MM.1S (cell line): ENCODE measurements around the gene DENND2D.

Experiments used
- DNase-seq: peaks from one replicate; pipeline ENCODE4 v3.0.0-alpha.2; 2015
- H2AFZ ChIP-seq: fragments of 300-600 bp; sonication (generic); 2 replicates; pipeline ENCODE4 v1.6.0; 2016; ENCODE audit warnings: antibody characterized with exemption, low read length
- H3F3A ChIP-seq: fragments of 300-600 bp; sonication (generic); 2 replicates; pipeline ENCODE4 v1.6.1; 2016; ENCODE audit warnings: mild to moderate bottlenecking, antibody characterized with exemption, low read length, moderate library complexity, mixed read lengths; ENCODE audit not compliant: insufficient read depth
- H3K27ac ChIP-seq: fragments of 300-600 bp; sonication (generic); 2 replicates; pipeline ENCODE4 v1.5.1; 2016; ENCODE audit warnings: mild to moderate bottlenecking, low read length
- H3K27me3 ChIP-seq: fragments of 300-600 bp; sonication (generic); replicated peaks from 2 replicates; pipeline ENCODE4 v1.6.0; 2016; ENCODE audit warnings: low read length; ENCODE audit not compliant: insufficient read depth
- H3K36me3 ChIP-seq: fragments of 300-600 bp; sonication (generic); replicated peaks from 2 replicates; pipeline ENCODE4 v1.6.1; 2016; ENCODE audit warnings: mild to moderate bottlenecking, low read length, mixed read lengths; ENCODE audit not compliant: insufficient read depth
- H3K4me1 ChIP-seq: fragments of 300-600 bp; sonication (generic); 2 replicates; pipeline ENCODE4 v1.6.1; 2016; ENCODE audit warnings: low read length, mixed read lengths
- H3K4me2 ChIP-seq: fragments of 300-600 bp; sonication (generic); 2 replicates; pipeline ENCODE4 v1.6.0; 2016; ENCODE audit warnings: low read depth, low read length
- H3K4me3 ChIP-seq: fragments of 300-600 bp; sonication (generic); 2 replicates; pipeline ENCODE4 v1.5.1; 2016; ENCODE audit warnings: low read length, mixed read lengths
- H3K79me2 ChIP-seq: fragments of 300-600 bp; sonication (generic); 2 replicates; pipeline ENCODE4 v1.6.1; 2016; ENCODE audit warnings: mixed run types, low read length, mixed read lengths
- H3K9ac ChIP-seq: fragments of 300-600 bp; sonication (generic); 2 replicates; pipeline ENCODE4 v1.6.1; 2016; ENCODE audit warnings: low read length, mixed read lengths
- H3K9me2 ChIP-seq: fragments of 300-600 bp; sonication (generic); replicated peaks from 2 replicates; pipeline ENCODE4 v1.6.1; 2016; ENCODE audit warnings: mild to moderate bottlenecking, low read length, mixed read lengths; ENCODE audit not compliant: insufficient read depth
- H3K9me3 ChIP-seq: fragments of 300-600 bp; sonication (generic); replicated peaks from 2 replicates; pipeline ENCODE4 v1.6.1; 2016; ENCODE audit warnings: mild to moderate bottlenecking, low read length, mixed read lengths; ENCODE audit not compliant: insufficient read depth
- H4K20me1 ChIP-seq: fragments of 300-600 bp; sonication (generic); 2 replicates; pipeline ENCODE4 v1.6.1; 2016; ENCODE audit warnings: mild to moderate bottlenecking, low read length, moderate library complexity, mixed read lengths; ENCODE audit not compliant: insufficient read depth
- CTCF ChIP-seq: fragments of 300-600 bp; sonication (generic); IDR thresholded peaks from 2 replicates; pipeline ENCODE4 v1.5.1; 2016; ENCODE audit warnings: antibody characterized with exemption, low read length, mixed read lengths
- EZH2 ChIP-seq: fragments of 300-600 bp; sonication (generic); optimal IDR thresholded peaks from 2 replicates; pipeline ENCODE3; 2017; ENCODE audit warnings: low read depth, mild to moderate bottlenecking, antibody characterized with exemption, low read length, mixed read lengths
- EZH2phosphoT487 ChIP-seq: fragments of 300-600 bp; sonication (generic); IDR thresholded peaks from 2 replicates; pipeline ENCODE4 v1.6.1; 2018; ENCODE audit warnings: antibody characterized with exemption, low read length

The DENND2D gene

GRCh38 chr1:111199881-111200801 lies at the start of gene DENND2D:
TSS of gene DENND2D (minus strand) at chr1:111200646. CDS start at chr1:111200459, 187 bp downstream.
- no peak for TF ChIP-seq EZH2phosphoT487
- no peak for TF ChIP-seq EZH2
- TF ChIP-seq CTCF = no peak
- no peaks in the 10 kb centered on the region for H3K36me3 ChIP-seq
- no peaks in the 10 kb centered on the region for H3K9me2 ChIP-seq
- H3K9ac ChIP-seq = no peak within 1 kb of the TSS
- no peaks in the 10 kb centered on the region for H3F3A ChIP-seq
- no peak within 1 kb of the TSS for H3K4me3 ChIP-seq
- H4K20me1 ChIP-seq = no peaks in the 10 kb centered on the region
- DNase-seq = no peak
- no peaks in the 10 kb centered on the region for H3K79me2 ChIP-seq
- no peaks in the 10 kb centered on the region for H3K9me3 ChIP-seq
- peaks cover 25% of the 10 kb centered on the region for H3K4me1 ChIP-seq
- no peaks in the 10 kb centered on the region for H3K27me3 ChIP-seq
- no peak within 1 kb of the TSS for H2AFZ ChIP-seq
- no peak within 1 kb of the TSS for H3K4me2 ChIP-seq
- no peak within 1 kb of the TSS for H3K27ac ChIP-seq

GRCh38 chr1:111249960-111250359 lies 49.5 kb upstream of the DENND2D start:
- DNase-seq = no peak
- H4K20me1 ChIP-seq = no peaks in the 10 kb centered on the region
- H3K9me3 ChIP-seq = no peaks in the 10 kb centered on the region
- H3K4me3 ChIP-seq = no peak overlapping the region
- no peaks in the 10 kb centered on the region for H3K36me3 ChIP-seq
- H3K9ac ChIP-seq = no peak overlapping the region
- no peaks in the 10 kb centered on the region for H3F3A ChIP-seq
- no peaks in the 10 kb centered on the region for H3K9me2 ChIP-seq
- no peaks in the 10 kb centered on the region for H3K4me1 ChIP-seq
- H3K4me2 ChIP-seq = no peak overlapping the region
- H2AFZ ChIP-seq = no peak overlapping the region
- H3K27ac ChIP-seq = no peak overlapping the region
- H3K27me3 ChIP-seq = no peaks in the 10 kb centered on the region
- H3K79me2 ChIP-seq = no peaks in the 10 kb centered on the region
- TF ChIP-seq EZH2 = no peak
- TF ChIP-seq EZH2phosphoT487 = no peak
- TF ChIP-seq CTCF = no peak

GRCh38 chr1:111247125-111247838 lies 46.8 kb upstream of the DENND2D start:
- H3K27me3 ChIP-seq = no peaks in the 10 kb centered on the region
- H3F3A ChIP-seq = no peaks in the 10 kb centered on the region
- no peak overlapping the region for H3K4me3 ChIP-seq
- H3K4me2 ChIP-seq = no peak overlapping the region
- no peak overlapping the region for H3K27ac ChIP-seq
- H2AFZ ChIP-seq = no peak overlapping the region
- no peak overlapping the region for H3K9ac ChIP-seq
- no peaks in the 10 kb centered on the region for H3K79me2 ChIP-seq
- no peaks in the 10 kb centered on the region for H3K9me2 ChIP-seq
- DNase-seq = no peak
- no peak for TF ChIP-seq EZH2phosphoT487
- no peak for TF ChIP-seq CTCF
- no peak for TF ChIP-seq EZH2
- no peaks in the 10 kb centered on the region for H4K20me1 ChIP-seq
- H3K9me3 ChIP-seq = no peaks in the 10 kb centered on the region
- no peaks in the 10 kb centered on the region for H3K36me3 ChIP-seq
- H3K4me1 ChIP-seq = no peaks in the 10 kb centered on the region
